ENCODE data around the gene TSPAN1. TPM values are rescaled to one million over a fixed set of nuclear protein-coding genes. Genes with fewer than 3 reads are reported as not detected.

TSPAN1 gene
- total and polyA plus RNA-seq, 4 donors, result 0.33 to 7.0 (median 2.1) TPM

DNA sequence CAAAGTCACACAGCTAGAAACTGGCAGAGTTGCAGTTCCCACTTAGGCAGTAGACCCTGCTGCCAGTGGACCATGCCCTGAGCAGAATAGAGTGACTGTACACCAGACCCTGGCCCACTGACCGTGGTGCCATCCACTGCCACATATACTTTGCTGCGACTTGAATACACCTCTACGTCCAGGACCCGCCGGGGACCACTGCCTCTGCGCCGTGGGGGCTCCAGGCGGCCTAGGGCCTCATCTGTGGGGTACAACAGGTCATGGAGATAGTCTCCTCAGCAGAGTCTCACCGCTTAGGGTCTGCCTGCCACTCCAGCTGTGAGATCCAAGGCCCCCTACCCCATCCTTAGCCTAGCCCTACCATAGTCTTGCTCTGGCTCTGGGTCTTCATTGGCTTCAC, 21.7 kb downstream of the TSPAN1 start:
- H3K9me3 ChIP-seq (ENCODE audit: control insufficient read depth in 4 of 4, low read length in 3 of 4), result no peaks in the 10 kb centered on the region
- H3K4me3 ChIP-seq (ENCODE audit: low read depth in 1 of 3, low read length in 3 of 3), result no peak overlapping the region
- H3K4me1 ChIP-seq (ENCODE audit: control insufficient read depth in 4 of 4, insufficient read depth in 4 of 4, low read length in 3 of 4), result peaks cover 2 to 39% (median 24%) of the 10 kb centered on the region in 4 donors
- peak overlapping the region; percentile 4 to 23 for H3K27ac ChIP-seq (ENCODE audit: low read depth in 1 of 2, low read length in 2 of 2)
- no peak for DNase-seq (ENCODE audit: low spot score)
- H3K27me3 ChIP-seq (ENCODE audit: control insufficient read depth in 4 of 4, insufficient read depth in 4 of 4, low read length in 3 of 4), result no peaks in the 10 kb centered on the region
- H3K36me3 ChIP-seq (ENCODE audit: control insufficient read depth in 4 of 4, insufficient read depth in 3 of 4, low read depth in 1 of 4, low read length in 3 of 4), result peaks cover 7 to 29% (median 24%) of the 10 kb centered on the region in 4 donors
- WGBS, result 96% methylated on average over 9 of the region's 9 CpGs
- TF ChIP-seq JUND (IDR thresholded peaks at IDR 0.05) (no peak), YY1 (IDR thresholded peaks at IDR 0.05) (no peak), RAD21 (IDR thresholded peaks at IDR 0.05) (no peak), HNF4A (conservative IDR thresholded peaks at IDR 0.05) (no peak), SP1 (IDR thresholded peaks at IDR 0.05) (no peak), MAX (IDR thresholded peaks at IDR 0.05) (no peak)
- TF ChIP-seq, protein P1, sequence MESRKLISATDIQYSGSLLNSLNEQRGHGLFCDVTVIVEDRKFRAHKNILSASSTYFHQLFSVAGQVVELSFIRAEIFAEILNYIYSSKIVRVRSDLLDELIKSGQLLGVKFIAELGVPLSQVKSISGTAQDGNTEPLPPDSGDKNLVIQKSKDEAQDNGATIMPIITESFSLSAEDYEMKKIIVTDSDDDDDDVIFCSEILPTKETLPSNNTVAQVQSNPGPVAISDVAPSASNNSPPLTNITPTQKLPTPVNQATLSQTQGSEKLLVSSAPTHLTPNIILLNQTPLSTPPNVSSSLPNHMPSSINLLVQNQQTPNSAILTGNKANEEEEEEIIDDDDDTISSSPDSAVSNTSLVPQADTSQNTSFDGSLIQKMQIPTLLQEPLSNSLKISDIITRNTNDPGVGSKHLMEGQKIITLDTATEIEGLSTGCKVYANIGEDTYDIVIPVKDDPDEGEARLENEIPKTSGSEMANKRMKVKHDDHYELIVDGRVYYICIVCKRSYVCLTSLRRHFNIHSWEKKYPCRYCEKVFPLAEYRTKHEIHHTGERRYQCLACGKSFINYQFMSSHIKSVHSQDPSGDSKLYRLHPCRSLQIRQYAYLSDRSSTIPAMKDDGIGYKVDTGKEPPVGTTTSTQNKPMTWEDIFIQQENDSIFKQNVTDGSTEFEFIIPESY (IDR thresholded peaks at IDR 0.05), result no peak
- TF ChIP-seq, protein P2, sequence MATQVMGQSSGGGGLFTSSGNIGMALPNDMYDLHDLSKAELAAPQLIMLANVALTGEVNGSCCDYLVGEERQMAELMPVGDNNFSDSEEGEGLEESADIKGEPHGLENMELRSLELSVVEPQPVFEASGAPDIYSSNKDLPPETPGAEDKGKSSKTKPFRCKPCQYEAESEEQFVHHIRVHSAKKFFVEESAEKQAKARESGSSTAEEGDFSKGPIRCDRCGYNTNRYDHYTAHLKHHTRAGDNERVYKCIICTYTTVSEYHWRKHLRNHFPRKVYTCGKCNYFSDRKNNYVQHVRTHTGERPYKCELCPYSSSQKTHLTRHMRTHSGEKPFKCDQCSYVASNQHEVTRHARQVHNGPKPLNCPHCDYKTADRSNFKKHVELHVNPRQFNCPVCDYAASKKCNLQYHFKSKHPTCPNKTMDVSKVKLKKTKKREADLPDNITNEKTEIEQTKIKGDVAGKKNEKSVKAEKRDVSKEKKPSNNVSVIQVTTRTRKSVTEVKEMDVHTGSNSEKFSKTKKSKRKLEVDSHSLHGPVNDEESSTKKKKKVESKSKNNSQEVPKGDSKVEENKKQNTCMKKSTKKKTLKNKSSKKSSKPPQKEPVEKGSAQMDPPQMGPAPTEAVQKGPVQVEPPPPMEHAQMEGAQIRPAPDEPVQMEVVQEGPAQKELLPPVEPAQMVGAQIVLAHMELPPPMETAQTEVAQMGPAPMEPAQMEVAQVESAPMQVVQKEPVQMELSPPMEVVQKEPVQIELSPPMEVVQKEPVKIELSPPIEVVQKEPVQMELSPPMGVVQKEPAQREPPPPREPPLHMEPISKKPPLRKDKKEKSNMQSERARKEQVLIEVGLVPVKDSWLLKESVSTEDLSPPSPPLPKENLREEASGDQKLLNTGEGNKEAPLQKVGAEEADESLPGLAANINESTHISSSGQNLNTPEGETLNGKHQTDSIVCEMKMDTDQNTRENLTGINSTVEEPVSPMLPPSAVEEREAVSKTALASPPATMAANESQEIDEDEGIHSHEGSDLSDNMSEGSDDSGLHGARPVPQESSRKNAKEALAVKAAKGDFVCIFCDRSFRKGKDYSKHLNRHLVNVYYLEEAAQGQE (IDR thresholded peaks at IDR 0.05), result no peak
- TF ChIP-seq, protein P3, sequence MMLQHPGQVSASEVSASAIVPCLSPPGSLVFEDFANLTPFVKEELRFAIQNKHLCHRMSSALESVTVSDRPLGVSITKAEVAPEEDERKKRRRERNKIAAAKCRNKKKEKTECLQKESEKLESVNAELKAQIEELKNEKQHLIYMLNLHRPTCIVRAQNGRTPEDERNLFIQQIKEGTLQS (IDR thresholded peaks at IDR 0.05), result no peak
- H3K9ac ChIP-seq (ENCODE audit: low read depth in 1 of 2, low read length in 2 of 2), result no peak overlapping the region

GRCh38 chr1:46197560-46197963, 22.7 kb downstream of the TSPAN1 start:
- DNase-seq (ENCODE audit: low spot score), result no peak
- WGBS, result 56% methylated on average over 9 of the region's 9 CpGs
- H3K4me1 ChIP-seq (ENCODE audit: control insufficient read depth in 4 of 4, insufficient read depth in 4 of 4, low read length in 3 of 4), result peaks cover 2 to 39% (median 24%) of the 10 kb centered on the region in 4 donors
- TF ChIP-seq GABPA (IDR thresholded peaks at IDR 0.05 in 1 of 2, conservative IDR thresholded peaks at IDR 0.05 in 1 of 2) (no peak), RXRA (IDR thresholded peaks at IDR 0.05) (no peak), FOXA1 (IDR thresholded peaks at IDR 0.05) (no peak), MAX (IDR thresholded peaks at IDR 0.05) (no peak), NR2F2 (IDR thresholded peaks at IDR 0.05) (no peak), YY1 (IDR thresholded peaks at IDR 0.05) (no peak), EGR1 (IDR thresholded peaks at IDR 0.05; ENCODE audit: low read depth in 2 of 2) (no peak), FOXA2 (IDR thresholded peaks at IDR 0.05) (no peak)
- H3K36me3 ChIP-seq (ENCODE audit: control insufficient read depth in 4 of 4, insufficient read depth in 3 of 4, low read depth in 1 of 4, low read length in 3 of 4), result peaks cover 7 to 21% (median 17%) of the 10 kb centered on the region in 4 donors
- no peaks in the 10 kb centered on the region for H3K27me3 ChIP-seq (ENCODE audit: control insufficient read depth in 4 of 4, insufficient read depth in 4 of 4, low read length in 3 of 4)
- no peaks in the 10 kb centered on the region for H3K9me3 ChIP-seq (ENCODE audit: control insufficient read depth in 4 of 4, low read length in 3 of 4)
- H3K9ac ChIP-seq (ENCODE audit: low read depth in 1 of 2, low read length in 2 of 2), result peak overlapping the region; percentile 68 to 99
- H3K27ac ChIP-seq (ENCODE audit: low read depth in 1 of 2, low read length in 2 of 2), result peak overlapping the region; percentile 49 to 72
- H3K4me3 ChIP-seq (ENCODE audit: low read depth in 1 of 3, low read length in 3 of 3), result peak overlapping the region; percentile 70 to 96 (median 72)

Data from liver (tissue), 9 donors.